Peyer's patch (tissue), 4 donors: ENCODE results near the gene MDM4.

ENCODE experiments used
- CTCF ChIP-seq, 6 experiments: fragments of 450-650 bp in 4 of 6; fragments of 200-600 bp in 2 of 6; sonication (generic) in 1 of 6; IDR thresholded peaks; one replicate each; pipeline ENCODE4 v1.5.1; 2017 to 2019; ENCODE audit warnings: antibody characterized with exemption in 6 of 6, mild to moderate bottlenecking in 3 of 6, moderate library complexity in 1 of 6
- POLR2A ChIP-seq, 2 donors: fragments of 450-650 bp; IDR thresholded peaks; one replicate each; pipeline ENCODE4 v1.5.1; 2017; ENCODE audit warnings: antibody characterized with exemption in 2 of 2, mild to moderate bottlenecking in 2 of 2, moderate library complexity in 2 of 2

- no peak for TF ChIP-seq CTCF (IDR thresholded peaks at IDR 0.05)
- TF ChIP-seq POLR2A (IDR thresholded peaks at IDR 0.05) = no peak
These were observed 68.6 kb downstream of the MDM4 start for GRCh38 chr1:204584699-204585372.
